ENCODE measurements around the gene TNRC18. TPM values are rescaled to one million over a fixed set of nuclear protein-coding genes. Genes with fewer than 3 reads are reported as not detected.

TNRC18 gene
- total and polyA plus RNA-seq, 4 donors: 2.3 to 37.1 (median 20.4) TPM

DNA sequence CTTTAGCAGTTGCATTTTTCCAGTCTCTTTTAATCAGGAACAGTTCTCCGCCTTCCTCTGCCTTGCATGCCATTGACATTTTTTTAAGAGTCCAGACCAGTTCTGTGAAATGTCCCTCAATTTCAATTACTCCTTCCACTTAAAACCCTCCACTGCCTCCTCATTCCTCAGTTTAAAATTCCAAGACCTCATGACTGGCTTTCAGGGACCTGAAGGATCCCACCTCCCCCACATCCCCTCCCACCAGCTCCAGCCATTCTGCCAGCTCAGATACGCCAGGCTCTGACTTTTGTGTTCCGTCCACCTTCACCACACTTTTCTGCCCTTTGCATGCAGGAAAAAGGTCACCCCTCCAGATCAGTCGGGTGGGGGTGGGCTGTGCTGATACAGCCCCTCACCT, 8.7 kb downstream of the TNRC18 start (continued):
- TF ChIP-seq, protein P1, sequence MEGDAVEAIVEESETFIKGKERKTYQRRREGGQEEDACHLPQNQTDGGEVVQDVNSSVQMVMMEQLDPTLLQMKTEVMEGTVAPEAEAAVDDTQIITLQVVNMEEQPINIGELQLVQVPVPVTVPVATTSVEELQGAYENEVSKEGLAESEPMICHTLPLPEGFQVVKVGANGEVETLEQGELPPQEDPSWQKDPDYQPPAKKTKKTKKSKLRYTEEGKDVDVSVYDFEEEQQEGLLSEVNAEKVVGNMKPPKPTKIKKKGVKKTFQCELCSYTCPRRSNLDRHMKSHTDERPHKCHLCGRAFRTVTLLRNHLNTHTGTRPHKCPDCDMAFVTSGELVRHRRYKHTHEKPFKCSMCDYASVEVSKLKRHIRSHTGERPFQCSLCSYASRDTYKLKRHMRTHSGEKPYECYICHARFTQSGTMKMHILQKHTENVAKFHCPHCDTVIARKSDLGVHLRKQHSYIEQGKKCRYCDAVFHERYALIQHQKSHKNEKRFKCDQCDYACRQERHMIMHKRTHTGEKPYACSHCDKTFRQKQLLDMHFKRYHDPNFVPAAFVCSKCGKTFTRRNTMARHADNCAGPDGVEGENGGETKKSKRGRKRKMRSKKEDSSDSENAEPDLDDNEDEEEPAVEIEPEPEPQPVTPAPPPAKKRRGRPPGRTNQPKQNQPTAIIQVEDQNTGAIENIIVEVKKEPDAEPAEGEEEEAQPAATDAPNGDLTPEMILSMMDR (IDR thresholded peaks at IDR 0.05; ENCODE audit: low read depth, low read length, missing input control): no peak
- no peak for TF ChIP-seq YY1 (IDR thresholded peaks at IDR 0.05)
- TF ChIP-seq HNF4G (IDR thresholded peaks at IDR 0.05): no peak
- TF ChIP-seq RXRA (IDR thresholded peaks at IDR 0.05): no peak
- TF ChIP-seq, protein P2, sequence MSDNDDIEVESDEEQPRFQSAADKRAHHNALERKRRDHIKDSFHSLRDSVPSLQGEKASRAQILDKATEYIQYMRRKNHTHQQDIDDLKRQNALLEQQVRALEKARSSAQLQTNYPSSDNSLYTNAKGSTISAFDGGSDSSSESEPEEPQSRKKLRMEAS (IDR thresholded peaks at IDR 0.05): no peak
- TF ChIP-seq EGR1 (IDR thresholded peaks at IDR 0.05; ENCODE audit: low read depth in 2 of 2): no peak
- no peak for TF ChIP-seq GABPA (IDR thresholded peaks at IDR 0.05 in 1 of 2, conservative IDR thresholded peaks at IDR 0.05 in 1 of 2)
- no peak for TF ChIP-seq SP1 (IDR thresholded peaks at IDR 0.05)
- TF ChIP-seq RAD21 (IDR thresholded peaks at IDR 0.05): no peak
- TF ChIP-seq JUND (IDR thresholded peaks at IDR 0.05): no peak

DNA sequence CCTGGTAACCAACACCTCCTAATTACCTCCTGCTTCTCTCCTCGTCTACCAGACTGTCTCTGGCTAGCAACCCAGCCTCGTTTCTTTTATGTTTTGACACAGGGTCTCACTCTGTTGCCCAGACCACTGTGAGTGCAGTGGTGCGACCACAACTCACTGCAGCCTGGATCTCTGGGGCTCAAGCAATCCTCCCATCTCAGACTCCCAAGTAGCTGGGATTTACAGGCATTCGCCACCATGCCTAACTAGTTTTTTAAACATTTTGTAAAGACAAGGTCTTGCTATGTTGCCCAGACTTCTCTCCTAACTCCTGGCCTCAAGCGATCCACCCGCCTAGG, 10.2 kb downstream of the TNRC18 start:
- DNase-seq (ENCODE audit: low spot score): no peak
- WGBS: 81% methylated on average over 6 of the region's 6 CpGs
- TF ChIP-seq SP1 (IDR thresholded peaks at IDR 0.05): no peak
- TF ChIP-seq, protein P3, sequence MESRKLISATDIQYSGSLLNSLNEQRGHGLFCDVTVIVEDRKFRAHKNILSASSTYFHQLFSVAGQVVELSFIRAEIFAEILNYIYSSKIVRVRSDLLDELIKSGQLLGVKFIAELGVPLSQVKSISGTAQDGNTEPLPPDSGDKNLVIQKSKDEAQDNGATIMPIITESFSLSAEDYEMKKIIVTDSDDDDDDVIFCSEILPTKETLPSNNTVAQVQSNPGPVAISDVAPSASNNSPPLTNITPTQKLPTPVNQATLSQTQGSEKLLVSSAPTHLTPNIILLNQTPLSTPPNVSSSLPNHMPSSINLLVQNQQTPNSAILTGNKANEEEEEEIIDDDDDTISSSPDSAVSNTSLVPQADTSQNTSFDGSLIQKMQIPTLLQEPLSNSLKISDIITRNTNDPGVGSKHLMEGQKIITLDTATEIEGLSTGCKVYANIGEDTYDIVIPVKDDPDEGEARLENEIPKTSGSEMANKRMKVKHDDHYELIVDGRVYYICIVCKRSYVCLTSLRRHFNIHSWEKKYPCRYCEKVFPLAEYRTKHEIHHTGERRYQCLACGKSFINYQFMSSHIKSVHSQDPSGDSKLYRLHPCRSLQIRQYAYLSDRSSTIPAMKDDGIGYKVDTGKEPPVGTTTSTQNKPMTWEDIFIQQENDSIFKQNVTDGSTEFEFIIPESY (IDR thresholded peaks at IDR 0.05): no peak
- TF ChIP-seq, protein P4, sequence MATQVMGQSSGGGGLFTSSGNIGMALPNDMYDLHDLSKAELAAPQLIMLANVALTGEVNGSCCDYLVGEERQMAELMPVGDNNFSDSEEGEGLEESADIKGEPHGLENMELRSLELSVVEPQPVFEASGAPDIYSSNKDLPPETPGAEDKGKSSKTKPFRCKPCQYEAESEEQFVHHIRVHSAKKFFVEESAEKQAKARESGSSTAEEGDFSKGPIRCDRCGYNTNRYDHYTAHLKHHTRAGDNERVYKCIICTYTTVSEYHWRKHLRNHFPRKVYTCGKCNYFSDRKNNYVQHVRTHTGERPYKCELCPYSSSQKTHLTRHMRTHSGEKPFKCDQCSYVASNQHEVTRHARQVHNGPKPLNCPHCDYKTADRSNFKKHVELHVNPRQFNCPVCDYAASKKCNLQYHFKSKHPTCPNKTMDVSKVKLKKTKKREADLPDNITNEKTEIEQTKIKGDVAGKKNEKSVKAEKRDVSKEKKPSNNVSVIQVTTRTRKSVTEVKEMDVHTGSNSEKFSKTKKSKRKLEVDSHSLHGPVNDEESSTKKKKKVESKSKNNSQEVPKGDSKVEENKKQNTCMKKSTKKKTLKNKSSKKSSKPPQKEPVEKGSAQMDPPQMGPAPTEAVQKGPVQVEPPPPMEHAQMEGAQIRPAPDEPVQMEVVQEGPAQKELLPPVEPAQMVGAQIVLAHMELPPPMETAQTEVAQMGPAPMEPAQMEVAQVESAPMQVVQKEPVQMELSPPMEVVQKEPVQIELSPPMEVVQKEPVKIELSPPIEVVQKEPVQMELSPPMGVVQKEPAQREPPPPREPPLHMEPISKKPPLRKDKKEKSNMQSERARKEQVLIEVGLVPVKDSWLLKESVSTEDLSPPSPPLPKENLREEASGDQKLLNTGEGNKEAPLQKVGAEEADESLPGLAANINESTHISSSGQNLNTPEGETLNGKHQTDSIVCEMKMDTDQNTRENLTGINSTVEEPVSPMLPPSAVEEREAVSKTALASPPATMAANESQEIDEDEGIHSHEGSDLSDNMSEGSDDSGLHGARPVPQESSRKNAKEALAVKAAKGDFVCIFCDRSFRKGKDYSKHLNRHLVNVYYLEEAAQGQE (IDR thresholded peaks at IDR 0.05): no peak
- no peak for TF ChIP-seq EGR1 (IDR thresholded peaks at IDR 0.05; ENCODE audit: low read depth in 2 of 2)
- no peak for TF ChIP-seq TAF1 (conservative IDR thresholded peaks at IDR 0.05)
- no peak for TF ChIP-seq FOXA1 (IDR thresholded peaks at IDR 0.05)
- TF ChIP-seq, protein P1 (IDR thresholded peaks at IDR 0.05; ENCODE audit: low read depth, low read length, missing input control): no peak
- no peak for TF ChIP-seq NR2F2 (IDR thresholded peaks at IDR 0.05)
- no peak for TF ChIP-seq HNF4A (conservative IDR thresholded peaks at IDR 0.05)
- no peak for TF ChIP-seq RXRA (IDR thresholded peaks at IDR 0.05)
- TF ChIP-seq, protein P5, sequence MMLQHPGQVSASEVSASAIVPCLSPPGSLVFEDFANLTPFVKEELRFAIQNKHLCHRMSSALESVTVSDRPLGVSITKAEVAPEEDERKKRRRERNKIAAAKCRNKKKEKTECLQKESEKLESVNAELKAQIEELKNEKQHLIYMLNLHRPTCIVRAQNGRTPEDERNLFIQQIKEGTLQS (IDR thresholded peaks at IDR 0.05): no peak
- TF ChIP-seq JUND (IDR thresholded peaks at IDR 0.05): no peak
- TF ChIP-seq FOXA2 (IDR thresholded peaks at IDR 0.05): no peak
- TF ChIP-seq, protein P2 (IDR thresholded peaks at IDR 0.05): no peak
- TF ChIP-seq GABPA (IDR thresholded peaks at IDR 0.05 in 1 of 2, conservative IDR thresholded peaks at IDR 0.05 in 1 of 2): no peak
- no peak for TF ChIP-seq YY1 (IDR thresholded peaks at IDR 0.05)
- Histone ChIP-seq H3K4me3 (ENCODE audit: low read depth in 1 of 3, low read length in 3 of 3) (no peak overlapping the region), H3K9ac (ENCODE audit: low read depth in 1 of 2, low read length in 2 of 2) (no peak overlapping the region), H3K9me3 (ENCODE audit: control insufficient read depth in 4 of 4, low read length in 3 of 4) (no peaks in the 10 kb centered on the region), H3K27me3 (ENCODE audit: control insufficient read depth in 4 of 4, insufficient read depth in 4 of 4, low read length in 3 of 4) (no peaks in the 10 kb centered on the region), H3K4me1 (ENCODE audit: control insufficient read depth in 4 of 4, insufficient read depth in 4 of 4, low read length in 3 of 4) (peaks cover 5 to 12% (median 8%) of the 10 kb centered on the region in 4 donors), H3K36me3 (ENCODE audit: control insufficient read depth in 4 of 4, insufficient read depth in 3 of 4, low read depth in 1 of 4, low read length in 3 of 4) (peaks cover 0 to 4% (median 0%) of the 10 kb centered on the region in 4 donors), H3K27ac (ENCODE audit: low read depth in 1 of 2, low read length in 2 of 2) (no peak overlapping the region)

Measured in liver (tissue), 9 donors.